ENCODE measurements around the gene SAT2. TPM values are rescaled to one million over a fixed set of nuclear protein-coding genes. Genes with fewer than 3 reads are reported as not detected.
"Not testable (repeated sequence)": the region's sequence is repeated elsewhere in the genome, so short reads cannot be mapped to it uniquely, and the experiment has no call there.

Gene SAT2
- total RNA-seq, 3 donors from 2014 or later (not counting 1 experiment from before 2014, with no cell fraction given) = 63.0 to 71.6 (median 70.1) TPM

DNA sequence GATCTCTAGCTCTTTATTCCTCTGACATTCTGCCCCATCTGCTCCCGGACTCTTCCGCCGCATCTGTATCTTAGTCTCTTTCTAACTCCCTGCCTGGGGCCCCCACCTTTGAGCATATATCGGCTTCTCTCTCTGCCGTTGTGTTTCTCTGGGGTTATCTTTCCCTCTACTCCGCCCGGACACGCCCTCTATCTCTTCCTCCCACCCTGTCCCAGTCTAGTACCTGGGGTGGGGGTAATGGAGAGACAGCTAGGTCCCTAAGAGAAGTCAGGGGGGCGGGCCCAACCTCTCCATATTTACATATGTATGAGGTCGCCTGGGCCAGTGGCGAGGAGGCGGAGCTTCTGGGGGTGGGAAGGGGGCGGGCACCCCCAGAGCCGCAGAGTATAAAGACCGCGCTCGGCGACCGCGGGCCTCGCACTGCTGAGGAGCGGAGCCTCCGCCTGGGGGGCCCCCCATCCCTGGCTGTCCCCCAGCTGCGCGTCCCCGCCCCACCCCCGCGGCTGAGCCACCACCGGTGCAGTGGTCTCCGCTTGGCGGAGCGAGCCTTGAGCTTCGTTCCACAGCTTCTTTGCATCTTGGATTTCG is 23.0 kb upstream of the SAT2 start, which contains the start of gene ATP1B2:
Gene ATP1B2, plus strand, starts transcription at position 418 of the 588 bp plus-strand sequence. CDS start 593 bp downstream, outside the sequence.
- ATAC-seq (peak; percentile 86 to 93 (median 91)), DNase-seq (peak; percentile 58 to 87)
- H3K36me3 ChIP-seq (ENCODE audit: control insufficient read depth, insufficient read depth, low read length) = no peaks in the 10 kb centered on the region
- H3K27ac ChIP-seq (ENCODE audit: low read length) = no peak within 1 kb of the TSS
- peak within 1 kb of the TSS in 1 of 2 donors; percentile 62 for H3K27ac Mint-ChIP-seq
- intact Hi-C loops (cut with micrococcal nuclease) = no loop called here
- peaks cover 15 to 17% of the 10 kb centered on the region in 2 donors for H3K4me1 Mint-ChIP-seq
- H3K9me3 Mint-ChIP-seq = no peaks in the 10 kb centered on the region
- H3K36me3 Mint-ChIP-seq = no peaks in the 10 kb centered on the region
- TF ChIP-seq, protein P1, sequence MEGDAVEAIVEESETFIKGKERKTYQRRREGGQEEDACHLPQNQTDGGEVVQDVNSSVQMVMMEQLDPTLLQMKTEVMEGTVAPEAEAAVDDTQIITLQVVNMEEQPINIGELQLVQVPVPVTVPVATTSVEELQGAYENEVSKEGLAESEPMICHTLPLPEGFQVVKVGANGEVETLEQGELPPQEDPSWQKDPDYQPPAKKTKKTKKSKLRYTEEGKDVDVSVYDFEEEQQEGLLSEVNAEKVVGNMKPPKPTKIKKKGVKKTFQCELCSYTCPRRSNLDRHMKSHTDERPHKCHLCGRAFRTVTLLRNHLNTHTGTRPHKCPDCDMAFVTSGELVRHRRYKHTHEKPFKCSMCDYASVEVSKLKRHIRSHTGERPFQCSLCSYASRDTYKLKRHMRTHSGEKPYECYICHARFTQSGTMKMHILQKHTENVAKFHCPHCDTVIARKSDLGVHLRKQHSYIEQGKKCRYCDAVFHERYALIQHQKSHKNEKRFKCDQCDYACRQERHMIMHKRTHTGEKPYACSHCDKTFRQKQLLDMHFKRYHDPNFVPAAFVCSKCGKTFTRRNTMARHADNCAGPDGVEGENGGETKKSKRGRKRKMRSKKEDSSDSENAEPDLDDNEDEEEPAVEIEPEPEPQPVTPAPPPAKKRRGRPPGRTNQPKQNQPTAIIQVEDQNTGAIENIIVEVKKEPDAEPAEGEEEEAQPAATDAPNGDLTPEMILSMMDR (IDR thresholded peaks at IDR 0.05) = no peak
- no peaks in the 10 kb centered on the region for H3K9me3 ChIP-seq (ENCODE audit: control insufficient read depth, insufficient read depth, low read length)
- 2% methylated on average over 29 of the region's 34 CpGs for WGBS (ENCODE audit: insufficient coverage)
- peaks cover 28 to 36% of the 10 kb centered on the region in 2 donors for H3K27me3 Mint-ChIP-seq (ENCODE audit: low read depth in 2 of 2)
- peaks cover 24% of the 10 kb centered on the region for H3K27me3 ChIP-seq (ENCODE audit: control insufficient read depth, insufficient read depth, low read length)
- H3K4me1 ChIP-seq (ENCODE audit: control insufficient read depth, insufficient read depth, low read length) = peaks cover 19% of the 10 kb centered on the region
- H3K4me3 ChIP-seq (ENCODE audit: low read length) = peak within 1 kb of the TSS; percentile 27
- H3K4me3 Mint-ChIP-seq = peak within 1 kb of the TSS; percentile 95

DNA sequence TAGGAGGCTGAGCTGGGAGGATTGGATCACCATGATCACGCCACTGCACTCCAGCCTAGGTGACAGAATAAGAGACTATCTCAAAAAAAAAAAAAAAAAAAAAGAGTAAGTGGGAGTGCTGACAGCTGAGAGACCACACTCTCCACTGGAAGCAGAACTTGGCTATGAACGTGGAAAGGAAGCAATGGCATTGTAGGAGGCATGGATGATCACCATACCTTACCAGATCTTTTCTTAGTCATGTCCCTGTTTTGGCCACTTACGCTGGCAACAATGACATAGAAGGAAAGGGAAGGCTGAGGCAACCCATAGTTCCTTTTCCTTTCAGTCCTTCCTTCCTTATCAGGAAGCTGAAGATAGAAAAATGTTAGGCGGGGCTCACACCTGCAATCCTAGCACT is 19.4 kb upstream of the SAT2 start:
- intact Hi-C loops (cut with micrococcal nuclease) = no loop called here
- Mint-ChIP-seq H3K27ac (no peak overlapping the region), H3K4me3 (no peak overlapping the region), H3K4me1 (peaks cover 15 to 17% of the 10 kb centered on the region in 2 donors), H3K36me3 (no peaks in the 10 kb centered on the region), H3K9me3 (no peaks in the 10 kb centered on the region), H3K27me3 (ENCODE audit: low read depth in 2 of 2) (peaks cover 16 to 26% of the 10 kb centered on the region in 2 donors)
- DNase-seq (no peak), ATAC-seq (no peak)
- Histone ChIP-seq H3K4me1 (ENCODE audit: control insufficient read depth, insufficient read depth, low read length) (peaks cover 19% of the 10 kb centered on the region), H3K9me3 (ENCODE audit: control insufficient read depth, insufficient read depth, low read length) (no peaks in the 10 kb centered on the region), H3K27me3 (ENCODE audit: control insufficient read depth, insufficient read depth, low read length) (peaks cover 18% of the 10 kb centered on the region), H3K27ac (ENCODE audit: low read length) (no peak overlapping the region), H3K36me3 (ENCODE audit: control insufficient read depth, insufficient read depth, low read length) (no peaks in the 10 kb centered on the region), H3K4me3 (ENCODE audit: low read length) (no peak overlapping the region)
- WGBS (ENCODE audit: insufficient coverage) = 95% methylated on average over 3 of the region's 4 CpGs
- TF ChIP-seq, protein P1 (IDR thresholded peaks at IDR 0.05) = no peak

DNA sequence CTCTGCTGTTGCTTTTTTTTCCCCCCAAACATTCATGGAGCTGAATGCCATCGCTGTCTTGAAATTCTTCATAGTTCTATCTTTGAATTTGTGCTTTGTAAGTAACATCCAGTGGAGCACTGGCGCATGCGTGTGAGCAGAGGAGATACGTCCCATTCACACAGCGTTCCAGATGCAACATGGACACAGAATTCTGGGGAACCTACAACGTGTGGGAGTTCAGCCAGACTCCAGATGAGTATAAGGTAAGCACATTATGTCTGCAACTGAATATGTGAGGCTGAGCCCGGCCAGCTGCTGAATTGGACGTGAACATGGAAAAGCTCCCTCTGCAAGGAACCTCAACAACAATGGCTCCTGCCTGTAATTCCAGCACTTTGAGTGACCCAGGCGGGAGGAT is 18.8 kb upstream of the SAT2 start:
- no peak for DNase-seq
- H3K27ac ChIP-seq (ENCODE audit: low read length) = no peak overlapping the region
- no peak overlapping the region for H3K4me3 ChIP-seq (ENCODE audit: low read length)
- Mint-ChIP-seq H3K27ac (no peak overlapping the region), H3K4me3 (no peak overlapping the region), H3K4me1 (peaks cover 15 to 21% of the 10 kb centered on the region in 2 donors), H3K36me3 (no peaks in the 10 kb centered on the region), H3K9me3 (no peaks in the 10 kb centered on the region), H3K27me3 (ENCODE audit: low read depth in 2 of 2) (peaks cover 16 to 26% of the 10 kb centered on the region in 2 donors)
- H3K9me3 ChIP-seq (ENCODE audit: control insufficient read depth, insufficient read depth, low read length) = no peaks in the 10 kb centered on the region
- ATAC-seq = no peak
- TF ChIP-seq, protein P1 (IDR thresholded peaks at IDR 0.05) = no peak
- WGBS (ENCODE audit: insufficient coverage) = 79% methylated on average over 9 of the region's 9 CpGs
- H3K27me3 ChIP-seq (ENCODE audit: control insufficient read depth, insufficient read depth, low read length) = peaks cover 18% of the 10 kb centered on the region
- intact Hi-C loops (cut with micrococcal nuclease) = no loop called here
- H3K36me3 ChIP-seq (ENCODE audit: control insufficient read depth, insufficient read depth, low read length) = no peaks in the 10 kb centered on the region
- peaks cover 17% of the 10 kb centered on the region for H3K4me1 ChIP-seq (ENCODE audit: control insufficient read depth, insufficient read depth, low read length)

DNA sequence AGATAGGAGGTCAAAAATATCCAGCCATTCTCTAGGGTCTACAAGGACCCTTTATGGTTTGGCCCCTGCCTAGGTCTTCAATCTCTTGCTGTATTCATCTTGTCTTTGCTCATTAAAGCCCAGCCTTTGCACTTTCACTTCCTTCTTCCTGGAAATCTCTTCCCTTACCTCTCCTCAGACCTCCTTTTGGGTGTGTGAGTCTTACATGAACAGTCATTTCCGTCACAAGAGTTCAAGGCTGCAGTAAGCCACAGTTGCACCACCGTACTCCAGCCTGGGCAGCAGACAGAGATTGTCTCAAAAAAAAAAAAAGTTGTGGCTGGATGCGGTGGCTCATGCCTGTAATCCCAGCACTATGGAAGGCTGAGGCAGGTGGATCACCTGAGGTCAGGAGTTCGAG is 17.2 kb upstream of the SAT2 start:
- H3K9me3 Mint-ChIP-seq = no peaks in the 10 kb centered on the region
- peaks cover under 1 to 11% of the 10 kb centered on the region in 2 donors for H3K27me3 Mint-ChIP-seq (ENCODE audit: low read depth in 2 of 2)
- Histone ChIP-seq H3K4me3 (ENCODE audit: low read length) (no peak overlapping the region), H3K36me3 (ENCODE audit: control insufficient read depth, insufficient read depth, low read length) (no peaks in the 10 kb centered on the region), H3K27me3 (ENCODE audit: control insufficient read depth, insufficient read depth, low read length) (peaks cover 4% of the 10 kb centered on the region), H3K27ac (ENCODE audit: low read length) (no peak overlapping the region), H3K4me1 (ENCODE audit: control insufficient read depth, insufficient read depth, low read length) (peaks cover under 1% of the 10 kb centered on the region), H3K9me3 (ENCODE audit: control insufficient read depth, insufficient read depth, low read length) (no peaks in the 10 kb centered on the region)
- no peaks in the 10 kb centered on the region for H3K36me3 Mint-ChIP-seq
- peaks cover 0 to 5% of the 10 kb centered on the region in 2 donors for H3K4me1 Mint-ChIP-seq
- TF ChIP-seq, protein P1 (IDR thresholded peaks at IDR 0.05) = no peak
- peak in 1 of 3 donors; percentile 35 for ATAC-seq
- no peak overlapping the region for H3K4me3 Mint-ChIP-seq
- WGBS (ENCODE audit: insufficient coverage) = 75% methylated on average over 4 of the region's 4 CpGs
- intact Hi-C loops (cut with micrococcal nuclease) = no loop called here
- no peak for DNase-seq
- no peak overlapping the region for H3K27ac Mint-ChIP-seq

DNA sequence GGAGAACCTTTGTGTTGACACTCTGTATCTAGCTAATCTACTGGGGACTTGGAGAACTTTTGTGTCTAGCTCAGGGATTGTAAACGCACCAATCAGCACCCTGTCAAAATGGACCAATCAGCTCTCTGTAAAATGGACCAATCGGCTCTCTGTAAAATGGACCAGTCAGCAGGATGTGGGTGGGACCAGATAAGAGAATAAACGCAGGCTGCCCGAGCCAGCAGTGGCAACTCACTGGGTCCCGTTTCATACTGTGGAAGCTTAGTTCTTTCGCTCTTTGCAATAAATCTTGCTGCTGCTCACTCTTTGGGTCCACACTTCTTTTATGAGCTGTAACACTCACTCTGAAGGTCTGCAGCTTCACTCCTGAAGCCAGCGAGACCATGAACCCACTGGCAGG is 14.0 kb upstream of the SAT2 start:
- H3K4me1 Mint-ChIP-seq; H3K36me3 Mint-ChIP-seq; intact Hi-C loops (cut with micrococcal nuclease); H3K4me1 ChIP-seq (ENCODE audit: control insufficient read depth, insufficient read depth, low read length); H3K9me3 Mint-ChIP-seq; H3K9me3 ChIP-seq (ENCODE audit: control insufficient read depth, insufficient read depth, low read length); H3K27ac Mint-ChIP-seq; ATAC-seq; H3K27me3 ChIP-seq (ENCODE audit: control insufficient read depth, insufficient read depth, low read length); H3K36me3 ChIP-seq (ENCODE audit: control insufficient read depth, insufficient read depth, low read length); H3K27me3 Mint-ChIP-seq (ENCODE audit: low read depth in 2 of 2); H3K27ac ChIP-seq (ENCODE audit: low read length); DNase-seq; H3K4me3 ChIP-seq (ENCODE audit: low read length); H3K4me3 Mint-ChIP-seq: not testable (repeated sequence)
- 63% methylated on average over 7 of the region's 7 CpGs for WGBS (ENCODE audit: insufficient coverage)

Data from natural killer cell (primary cell).